ENCODE results near the gene TRERF1. TPM values are rescaled to one million over a fixed set of nuclear protein-coding genes. Genes with fewer than 3 reads are reported as not detected.

TRERF1 gene
- polyA plus RNA-seq, 1 of the 3 experiments (the other 2 are of a cell fraction), result 3.6 TPM

DNA sequence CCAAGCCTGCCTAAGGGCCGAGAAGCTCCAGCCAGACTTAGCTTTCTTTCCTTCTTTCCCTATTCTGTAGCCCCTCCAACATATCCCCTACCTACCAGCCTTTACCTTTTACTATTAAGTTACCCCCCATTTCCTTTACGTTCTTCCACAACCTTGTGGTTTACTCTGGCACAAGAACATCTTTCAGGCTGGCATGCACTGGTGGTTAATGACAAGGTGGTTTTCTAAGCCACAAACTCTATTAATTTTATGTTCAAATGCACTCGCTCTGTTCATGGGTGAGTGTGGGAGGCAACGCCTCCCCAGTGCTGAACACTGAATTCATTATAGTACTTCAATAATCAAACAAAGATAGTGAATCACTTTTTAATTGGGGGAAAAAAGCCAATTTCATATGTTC lies 64.4 kb downstream of the TRERF1 start:
- no peaks in the 10 kb centered on the region for H3K9me2 ChIP-seq
- no peak for DNase-seq
- H3K9ac ChIP-seq, result no peak overlapping the region
- POLR2A ChIA-PET, result interaction anchor here (0.7 kb wide), 1 partner anchor 20 kb away, joined by 3 read pairs; no protein-coding TSS in a partner anchor
- H2AFZ ChIP-seq (ENCODE audit: low read depth), result no peak overlapping the region
- no peaks in the 10 kb centered on the region for H3K9me3 ChIP-seq
- TF ChIP-seq FOXM1 (IDR thresholded peaks at IDR 0.05; ENCODE audit: low read depth), result no peak
- TF ChIP-seq, protein P1, sequence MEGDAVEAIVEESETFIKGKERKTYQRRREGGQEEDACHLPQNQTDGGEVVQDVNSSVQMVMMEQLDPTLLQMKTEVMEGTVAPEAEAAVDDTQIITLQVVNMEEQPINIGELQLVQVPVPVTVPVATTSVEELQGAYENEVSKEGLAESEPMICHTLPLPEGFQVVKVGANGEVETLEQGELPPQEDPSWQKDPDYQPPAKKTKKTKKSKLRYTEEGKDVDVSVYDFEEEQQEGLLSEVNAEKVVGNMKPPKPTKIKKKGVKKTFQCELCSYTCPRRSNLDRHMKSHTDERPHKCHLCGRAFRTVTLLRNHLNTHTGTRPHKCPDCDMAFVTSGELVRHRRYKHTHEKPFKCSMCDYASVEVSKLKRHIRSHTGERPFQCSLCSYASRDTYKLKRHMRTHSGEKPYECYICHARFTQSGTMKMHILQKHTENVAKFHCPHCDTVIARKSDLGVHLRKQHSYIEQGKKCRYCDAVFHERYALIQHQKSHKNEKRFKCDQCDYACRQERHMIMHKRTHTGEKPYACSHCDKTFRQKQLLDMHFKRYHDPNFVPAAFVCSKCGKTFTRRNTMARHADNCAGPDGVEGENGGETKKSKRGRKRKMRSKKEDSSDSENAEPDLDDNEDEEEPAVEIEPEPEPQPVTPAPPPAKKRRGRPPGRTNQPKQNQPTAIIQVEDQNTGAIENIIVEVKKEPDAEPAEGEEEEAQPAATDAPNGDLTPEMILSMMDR (IDR thresholded peaks at IDR 0.05), result no peak
- TF ChIP-seq JUND (IDR thresholded peaks at IDR 0.05), result no peak
- no peak for TF ChIP-seq ELF1 (IDR thresholded peaks at IDR 0.05)
- TF ChIP-seq MXI1 (IDR thresholded peaks at IDR 0.05; ENCODE audit: low read depth, low read length), result no peak
- no peak for TF ChIP-seq SMC3 (IDR thresholded peaks at IDR 0.05; ENCODE audit: low read depth, low read length)
- TF ChIP-seq, protein P2, sequence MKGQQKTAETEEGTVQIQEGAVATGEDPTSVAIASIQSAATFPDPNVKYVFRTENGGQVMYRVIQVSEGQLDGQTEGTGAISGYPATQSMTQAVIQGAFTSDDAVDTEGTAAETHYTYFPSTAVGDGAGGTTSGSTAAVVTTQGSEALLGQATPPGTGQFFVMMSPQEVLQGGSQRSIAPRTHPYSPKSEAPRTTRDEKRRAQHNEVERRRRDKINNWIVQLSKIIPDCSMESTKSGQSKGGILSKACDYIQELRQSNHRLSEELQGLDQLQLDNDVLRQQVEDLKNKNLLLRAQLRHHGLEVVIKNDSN (IDR thresholded peaks at IDR 0.05; ENCODE audit: borderline replicate concordance, low read depth), result no peak
- TF ChIP-seq FOSL2 (IDR thresholded peaks at IDR 0.05; ENCODE audit: borderline replicate concordance, low read depth), result no peak
- no peak for TF ChIP-seq GATA2 (CRISPR knock-in tag; IDR thresholded peaks at IDR 0.05)
- TF ChIP-seq TCF12 (IDR thresholded peaks at IDR 0.05), result no peak
- TF ChIP-seq, protein P3, sequence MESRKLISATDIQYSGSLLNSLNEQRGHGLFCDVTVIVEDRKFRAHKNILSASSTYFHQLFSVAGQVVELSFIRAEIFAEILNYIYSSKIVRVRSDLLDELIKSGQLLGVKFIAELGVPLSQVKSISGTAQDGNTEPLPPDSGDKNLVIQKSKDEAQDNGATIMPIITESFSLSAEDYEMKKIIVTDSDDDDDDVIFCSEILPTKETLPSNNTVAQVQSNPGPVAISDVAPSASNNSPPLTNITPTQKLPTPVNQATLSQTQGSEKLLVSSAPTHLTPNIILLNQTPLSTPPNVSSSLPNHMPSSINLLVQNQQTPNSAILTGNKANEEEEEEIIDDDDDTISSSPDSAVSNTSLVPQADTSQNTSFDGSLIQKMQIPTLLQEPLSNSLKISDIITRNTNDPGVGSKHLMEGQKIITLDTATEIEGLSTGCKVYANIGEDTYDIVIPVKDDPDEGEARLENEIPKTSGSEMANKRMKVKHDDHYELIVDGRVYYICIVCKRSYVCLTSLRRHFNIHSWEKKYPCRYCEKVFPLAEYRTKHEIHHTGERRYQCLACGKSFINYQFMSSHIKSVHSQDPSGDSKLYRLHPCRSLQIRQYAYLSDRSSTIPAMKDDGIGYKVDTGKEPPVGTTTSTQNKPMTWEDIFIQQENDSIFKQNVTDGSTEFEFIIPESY (IDR thresholded peaks at IDR 0.05; ENCODE audit: borderline replicate concordance, low read depth), result no peak
- TF ChIP-seq, protein P4, sequence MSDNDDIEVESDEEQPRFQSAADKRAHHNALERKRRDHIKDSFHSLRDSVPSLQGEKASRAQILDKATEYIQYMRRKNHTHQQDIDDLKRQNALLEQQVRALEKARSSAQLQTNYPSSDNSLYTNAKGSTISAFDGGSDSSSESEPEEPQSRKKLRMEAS (IDR thresholded peaks at IDR 0.05; ENCODE audit: low read depth), result no peak
- no peak for TF ChIP-seq MEF2A (IDR thresholded peaks at IDR 0.05; ENCODE audit: borderline replicate concordance, low read depth)
- TF ChIP-seq TEAD4 (IDR thresholded peaks at IDR 0.05; ENCODE audit: borderline replicate concordance, insufficient read depth), result no peak
- TF ChIP-seq NRF1 (IDR thresholded peaks at IDR 0.05; ENCODE audit: low read depth, low read length), result no peak
- TF ChIP-seq, protein P5, sequence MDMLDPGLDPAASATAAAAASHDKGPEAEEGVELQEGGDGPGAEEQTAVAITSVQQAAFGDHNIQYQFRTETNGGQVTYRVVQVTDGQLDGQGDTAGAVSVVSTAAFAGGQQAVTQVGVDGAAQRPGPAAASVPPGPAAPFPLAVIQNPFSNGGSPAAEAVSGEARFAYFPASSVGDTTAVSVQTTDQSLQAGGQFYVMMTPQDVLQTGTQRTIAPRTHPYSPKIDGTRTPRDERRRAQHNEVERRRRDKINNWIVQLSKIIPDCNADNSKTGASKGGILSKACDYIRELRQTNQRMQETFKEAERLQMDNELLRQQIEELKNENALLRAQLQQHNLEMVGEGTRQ (IDR thresholded peaks at IDR 0.05; ENCODE audit: borderline replicate concordance, low read depth, low read length), result no peak
- no peak overlapping the region for H3K4me3 ChIP-seq (ENCODE audit: low read depth in 2 of 2, low read length in 1 of 2)
- no peak overlapping the region for H3K27ac ChIP-seq (ENCODE audit: low read depth in 2 of 2, low read length in 1 of 2)
- H3K27me3 ChIP-seq (ENCODE audit: insufficient read depth), result no peaks in the 10 kb centered on the region
- CTCF ChIA-PET, result interaction anchor here (1.2 kb wide), 1 partner anchor 143 kb away, joined by 3 read pairs; no protein-coding TSS in a partner anchor
- H3K79me2 ChIP-seq (ENCODE audit: insufficient read depth), result peaks cover 16% of the 10 kb centered on the region
- no peaks in the 10 kb centered on the region for H3K4me1 ChIP-seq (ENCODE audit: control insufficient read depth in 1 of 2, insufficient read depth in 2 of 2, low read depth in 1 of 2, low read length in 1 of 2)
- no peaks in the 10 kb centered on the region for H3F3A ChIP-seq (replicated peaks; ENCODE audit: insufficient read depth)
- H3K36me3 ChIP-seq (replicated peaks in 1 of 2; ENCODE audit: control insufficient read depth in 1 of 2, insufficient read depth in 2 of 2, low read length in 1 of 2), result no peaks in the 10 kb centered on the region
- H3K4me2 ChIP-seq, result no peak overlapping the region
- WGBS (ENCODE audit: low lambda C conversion rate), result 89% methylated on average over 4 of the region's 4 CpGs
- H4K20me1 ChIP-seq (ENCODE audit: insufficient read depth), result 0 out of 2 replicates have a peak, but pooled peaks cover 13% of the 10 kb centered on the region

Measured in SK-N-SH (cell line).